HCT116 (cell line): ENCODE measurements around the gene SIN3B.

Source experiments
- CEBPB ChIP-seq: IDR thresholded peaks from 2 replicates; pipeline ENCODE4 v1.6.1; 2012; ENCODE audit warnings: low read depth
- EZH2 ChIP-seq: fragments of 200-600 bp; sonication (generic); IDR thresholded peaks from 2 replicates; pipeline ENCODE4 v1.6.1; 2017; ENCODE audit warnings: antibody characterized with exemption, mixed run types
- FOSL1 ChIP-seq: IDR thresholded peaks from 2 replicates; pipeline ENCODE4 v1.6.1; 2012; ENCODE audit warnings: low read depth
- POLR2A ChIP-seq: IDR thresholded peaks from 2 replicates; pipeline ENCODE4 v1.7.0; 2011; ENCODE audit warnings: borderline replicate concordance; ENCODE audit not compliant: insufficient read depth, insufficient read length; ENCODE audit errors: extremely low read depth
- TF ChIP-seq, protein P1 (sequence below): IDR thresholded peaks from 2 replicates; pipeline ENCODE4 v1.6.1; 2012; ENCODE audit warnings: low read depth
- TF ChIP-seq, protein P2 (sequence below), 3 experiments: fragments of 200-600 bp in 1 of 3; sonication (generic) in 1 of 3; IDR thresholded peaks in 2 of 3; conservative IDR thresholded peaks in 1 of 3; 2 replicates each; pipeline ENCODE4 v1.5.1; 2012 to 2017; ENCODE audit warnings: low read depth in 2 of 3, low read length in 2 of 3, antibody characterized with exemption in 1 of 3, borderline replicate concordance in 1 of 3, control low read depth in 1 of 3, mild to moderate bottlenecking in 1 of 3, mixed read lengths in 1 of 3, mixed run types in 1 of 3, moderate library complexity in 1 of 3; ENCODE audit not compliant: insufficient read depth in 1 of 3

DNA sequence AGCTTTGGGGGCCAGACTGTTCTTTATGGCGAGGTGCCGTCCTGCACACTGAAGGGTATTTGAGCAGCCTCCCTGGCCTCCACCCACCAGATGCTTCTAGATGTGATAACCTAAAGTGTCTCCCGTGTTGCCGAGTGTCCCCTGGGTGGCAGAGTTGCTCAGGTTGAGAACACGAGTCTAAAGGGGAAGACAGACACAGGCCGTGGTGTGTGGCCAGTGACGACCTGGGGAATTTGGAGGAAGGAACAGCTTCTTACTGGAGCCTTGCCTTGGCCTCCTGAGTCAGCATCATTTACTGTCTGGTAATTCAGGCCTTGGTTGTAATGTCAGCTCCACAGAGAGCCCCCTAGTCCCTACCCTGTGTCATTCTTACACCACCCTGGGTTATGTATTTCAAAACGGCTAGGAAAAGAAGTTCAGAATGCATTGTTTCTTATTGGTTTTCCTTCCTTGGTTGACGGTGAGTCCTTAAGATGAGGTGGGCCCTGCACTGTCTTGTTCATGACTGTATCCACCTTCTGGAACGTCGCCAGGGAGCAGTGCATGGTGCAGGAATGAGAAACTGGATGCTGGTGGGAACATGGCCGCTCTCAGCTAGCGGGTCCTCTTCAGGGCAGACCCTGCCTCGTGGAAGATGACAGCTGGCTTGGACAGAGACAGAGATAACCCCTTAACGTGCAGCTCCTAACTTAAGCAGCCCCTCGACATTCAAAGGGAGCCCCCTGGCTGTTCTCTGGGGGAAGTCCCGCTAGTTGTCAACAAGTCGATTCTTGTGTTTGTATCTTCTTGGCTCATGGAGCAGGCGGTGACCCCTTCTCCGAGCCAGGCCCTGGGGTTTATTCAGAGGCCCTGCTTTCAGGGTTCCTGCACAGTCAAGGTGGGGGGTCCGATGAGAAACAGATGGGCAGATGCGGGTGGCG is 7.2 kb downstream of the SIN3B start:
- TF ChIP-seq EZH2 (no peak), CEBPB (no peak), FOSL1 (no peak), POLR2A (no peak)
- TF ChIP-seq, protein P1, sequence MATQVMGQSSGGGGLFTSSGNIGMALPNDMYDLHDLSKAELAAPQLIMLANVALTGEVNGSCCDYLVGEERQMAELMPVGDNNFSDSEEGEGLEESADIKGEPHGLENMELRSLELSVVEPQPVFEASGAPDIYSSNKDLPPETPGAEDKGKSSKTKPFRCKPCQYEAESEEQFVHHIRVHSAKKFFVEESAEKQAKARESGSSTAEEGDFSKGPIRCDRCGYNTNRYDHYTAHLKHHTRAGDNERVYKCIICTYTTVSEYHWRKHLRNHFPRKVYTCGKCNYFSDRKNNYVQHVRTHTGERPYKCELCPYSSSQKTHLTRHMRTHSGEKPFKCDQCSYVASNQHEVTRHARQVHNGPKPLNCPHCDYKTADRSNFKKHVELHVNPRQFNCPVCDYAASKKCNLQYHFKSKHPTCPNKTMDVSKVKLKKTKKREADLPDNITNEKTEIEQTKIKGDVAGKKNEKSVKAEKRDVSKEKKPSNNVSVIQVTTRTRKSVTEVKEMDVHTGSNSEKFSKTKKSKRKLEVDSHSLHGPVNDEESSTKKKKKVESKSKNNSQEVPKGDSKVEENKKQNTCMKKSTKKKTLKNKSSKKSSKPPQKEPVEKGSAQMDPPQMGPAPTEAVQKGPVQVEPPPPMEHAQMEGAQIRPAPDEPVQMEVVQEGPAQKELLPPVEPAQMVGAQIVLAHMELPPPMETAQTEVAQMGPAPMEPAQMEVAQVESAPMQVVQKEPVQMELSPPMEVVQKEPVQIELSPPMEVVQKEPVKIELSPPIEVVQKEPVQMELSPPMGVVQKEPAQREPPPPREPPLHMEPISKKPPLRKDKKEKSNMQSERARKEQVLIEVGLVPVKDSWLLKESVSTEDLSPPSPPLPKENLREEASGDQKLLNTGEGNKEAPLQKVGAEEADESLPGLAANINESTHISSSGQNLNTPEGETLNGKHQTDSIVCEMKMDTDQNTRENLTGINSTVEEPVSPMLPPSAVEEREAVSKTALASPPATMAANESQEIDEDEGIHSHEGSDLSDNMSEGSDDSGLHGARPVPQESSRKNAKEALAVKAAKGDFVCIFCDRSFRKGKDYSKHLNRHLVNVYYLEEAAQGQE, result no peak
- TF ChIP-seq, protein P2, sequence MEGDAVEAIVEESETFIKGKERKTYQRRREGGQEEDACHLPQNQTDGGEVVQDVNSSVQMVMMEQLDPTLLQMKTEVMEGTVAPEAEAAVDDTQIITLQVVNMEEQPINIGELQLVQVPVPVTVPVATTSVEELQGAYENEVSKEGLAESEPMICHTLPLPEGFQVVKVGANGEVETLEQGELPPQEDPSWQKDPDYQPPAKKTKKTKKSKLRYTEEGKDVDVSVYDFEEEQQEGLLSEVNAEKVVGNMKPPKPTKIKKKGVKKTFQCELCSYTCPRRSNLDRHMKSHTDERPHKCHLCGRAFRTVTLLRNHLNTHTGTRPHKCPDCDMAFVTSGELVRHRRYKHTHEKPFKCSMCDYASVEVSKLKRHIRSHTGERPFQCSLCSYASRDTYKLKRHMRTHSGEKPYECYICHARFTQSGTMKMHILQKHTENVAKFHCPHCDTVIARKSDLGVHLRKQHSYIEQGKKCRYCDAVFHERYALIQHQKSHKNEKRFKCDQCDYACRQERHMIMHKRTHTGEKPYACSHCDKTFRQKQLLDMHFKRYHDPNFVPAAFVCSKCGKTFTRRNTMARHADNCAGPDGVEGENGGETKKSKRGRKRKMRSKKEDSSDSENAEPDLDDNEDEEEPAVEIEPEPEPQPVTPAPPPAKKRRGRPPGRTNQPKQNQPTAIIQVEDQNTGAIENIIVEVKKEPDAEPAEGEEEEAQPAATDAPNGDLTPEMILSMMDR (IDR thresholded peaks at IDR 0.05 in 2 of 3, conservative IDR thresholded peaks at IDR 0.05 in 1 of 3; ENCODE audit: borderline replicate concordance in 1 of 3, insufficient read depth in 1 of 3, low read depth in 2 of 3, low read length in 2 of 3), result peak in 2 of 3 experiments; percentile 20 to 22; a peak in 3 of 6 replicates
